ENCODE results near the gene NF2. TPM values are rescaled to one million over a fixed set of nuclear protein-coding genes. Genes with fewer than 3 reads are reported as not detected.

NF2 gene
- total RNA-seq, 3 donors from 2014 or later, result 21.1 to 36.1 (median 31.8) TPM

- no peaks in the 10 kb centered on the region for H3K36me3 ChIP-seq
- DNase-seq (ENCODE audit: low spot score in 2 of 2), result no peak
- TF ChIP-seq CTCF (IDR thresholded peaks at IDR 0.05) (no peak), POLR2A (IDR thresholded peaks at IDR 0.05) (no peak), POLR2AphosphoS5 (IDR thresholded peaks at IDR 0.05) (no peak)
- H3K4me3 ChIP-seq, result no peak overlapping the region
- H3K9me3 ChIP-seq, result no peaks in the 10 kb centered on the region
- intact Hi-C loops (cut with DNase I; ENCODE audit: low total_unique reads), result no loop called here
- no peaks in the 10 kb centered on the region for H3K27me3 ChIP-seq
- H3K27ac ChIP-seq, result no peak overlapping the region
- H3K4me1 ChIP-seq, result no peaks in the 10 kb centered on the region
Observed at GRCh38 chr22:29663180-29663821, 59.9 kb downstream of the NF2 start.

GRCh38 chr22:29665486-29665885 is 62.1 kb downstream of the NF2 start:
- no peaks in the 10 kb centered on the region for H3K27me3 ChIP-seq
- no peaks in the 10 kb centered on the region for H3K9me3 ChIP-seq
- H3K4me3 ChIP-seq, result no peak overlapping the region
- no peak overlapping the region for H3K27ac ChIP-seq
- DNase-seq (ENCODE audit: low spot score in 2 of 2), result no peak
- no peaks in the 10 kb centered on the region for H3K36me3 ChIP-seq
- no peaks in the 10 kb centered on the region for H3K4me1 ChIP-seq
- intact Hi-C loops (cut with DNase I; ENCODE audit: low total_unique reads), result no loop called here
- TF ChIP-seq POLR2AphosphoS5 (IDR thresholded peaks at IDR 0.05) (no peak), CTCF (IDR thresholded peaks at IDR 0.05) (no peak), POLR2A (IDR thresholded peaks at IDR 0.05) (no peak)

- Histone ChIP-seq H3K4me3 (no peak overlapping the region), H3K36me3 (no peaks in the 10 kb centered on the region), H3K4me1 (no peaks in the 10 kb centered on the region), H3K9me3 (no peaks in the 10 kb centered on the region), H3K27me3 (no peaks in the 10 kb centered on the region), H3K27ac (no peak overlapping the region)
- intact Hi-C loops (cut with DNase I; ENCODE audit: low total_unique reads), result no loop called here
- DNase-seq (ENCODE audit: low spot score in 2 of 2), result no peak
- TF ChIP-seq POLR2AphosphoS5 (IDR thresholded peaks at IDR 0.05), result no peak
- no peak for TF ChIP-seq CTCF (IDR thresholded peaks at IDR 0.05)
- no peak for TF ChIP-seq POLR2A (IDR thresholded peaks at IDR 0.05)
Observed at GRCh38 chr22:29668673-29669072, 65.2 kb downstream of the NF2 start.

GRCh38 chr22:29670626-29671025 is 67.2 kb downstream of the NF2 start:
- no peak for DNase-seq (ENCODE audit: low spot score in 2 of 2)
- H3K27ac ChIP-seq, result no peak overlapping the region
- H3K27me3 ChIP-seq, result no peaks in the 10 kb centered on the region
- no peaks in the 10 kb centered on the region for H3K9me3 ChIP-seq
- TF ChIP-seq POLR2AphosphoS5 (IDR thresholded peaks at IDR 0.05) (no peak), CTCF (IDR thresholded peaks at IDR 0.05) (no peak), POLR2A (IDR thresholded peaks at IDR 0.05) (no peak)
- no peaks in the 10 kb centered on the region for H3K36me3 ChIP-seq
- H3K4me3 ChIP-seq, result no peak overlapping the region
- no peaks in the 10 kb centered on the region for H3K4me1 ChIP-seq
- intact Hi-C loops (cut with DNase I; ENCODE audit: low total_unique reads), result no loop called here

GRCh38 chr22:29673361-29674066 is 70.1 kb downstream of the NF2 start:
- H3K27ac ChIP-seq, result no peak overlapping the region
- no peak for TF ChIP-seq CTCF (IDR thresholded peaks at IDR 0.05)
- H3K4me1 ChIP-seq, result no peaks in the 10 kb centered on the region
- intact Hi-C loops (cut with DNase I; ENCODE audit: low total_unique reads), result no loop called here
- H3K36me3 ChIP-seq, result no peaks in the 10 kb centered on the region
- H3K27me3 ChIP-seq, result no peaks in the 10 kb centered on the region
- H3K4me3 ChIP-seq, result no peak overlapping the region
- no peaks in the 10 kb centered on the region for H3K9me3 ChIP-seq
- DNase-seq (ENCODE audit: low spot score in 2 of 2), result no peak

Data from breast epithelium (tissue), 4 donors.